ENCODE measurements around the gene LRRC47.
A peak's percentile ranks its signal among the peaks of the same experiment; 100 is the strongest.

LRRC47 gene

DNA sequence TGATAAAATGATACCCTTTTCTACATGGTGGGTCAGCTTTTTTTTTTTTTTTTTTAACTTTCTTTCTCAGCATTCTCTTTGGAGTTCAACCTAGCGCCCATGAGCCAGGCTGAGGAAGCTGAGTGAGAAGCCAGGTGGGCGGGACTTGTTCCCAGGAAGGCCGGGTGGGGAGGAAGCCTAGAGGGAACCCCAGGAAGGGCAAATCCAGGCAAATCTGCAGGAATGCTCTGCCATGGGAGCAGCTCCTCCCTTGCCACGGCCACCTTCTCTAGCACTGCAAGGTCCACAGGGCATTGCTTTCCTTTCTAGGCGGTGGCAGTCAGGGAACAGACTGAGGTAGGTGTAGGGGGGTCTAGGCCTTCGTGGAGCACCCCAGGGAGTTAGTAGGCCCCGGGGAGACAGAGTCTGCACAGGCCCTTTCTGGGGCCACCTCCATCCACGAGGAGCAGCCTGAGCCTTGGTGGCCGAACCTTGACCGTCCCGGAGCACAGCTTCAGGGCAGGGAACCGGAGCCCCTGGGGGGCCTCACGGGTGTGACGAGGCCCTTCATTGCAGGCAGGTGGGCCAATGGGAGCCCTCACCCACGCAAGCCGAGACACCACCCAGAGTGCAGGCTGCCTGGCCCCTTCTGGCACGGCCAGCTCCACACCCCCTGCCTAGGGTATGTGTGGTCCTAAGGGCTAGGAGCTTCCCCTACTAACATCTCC, 62.3 kb downstream of the LRRC47 start:
- no peak for DNase-seq (ENCODE audit: low read depth, low spot score)

DNA sequence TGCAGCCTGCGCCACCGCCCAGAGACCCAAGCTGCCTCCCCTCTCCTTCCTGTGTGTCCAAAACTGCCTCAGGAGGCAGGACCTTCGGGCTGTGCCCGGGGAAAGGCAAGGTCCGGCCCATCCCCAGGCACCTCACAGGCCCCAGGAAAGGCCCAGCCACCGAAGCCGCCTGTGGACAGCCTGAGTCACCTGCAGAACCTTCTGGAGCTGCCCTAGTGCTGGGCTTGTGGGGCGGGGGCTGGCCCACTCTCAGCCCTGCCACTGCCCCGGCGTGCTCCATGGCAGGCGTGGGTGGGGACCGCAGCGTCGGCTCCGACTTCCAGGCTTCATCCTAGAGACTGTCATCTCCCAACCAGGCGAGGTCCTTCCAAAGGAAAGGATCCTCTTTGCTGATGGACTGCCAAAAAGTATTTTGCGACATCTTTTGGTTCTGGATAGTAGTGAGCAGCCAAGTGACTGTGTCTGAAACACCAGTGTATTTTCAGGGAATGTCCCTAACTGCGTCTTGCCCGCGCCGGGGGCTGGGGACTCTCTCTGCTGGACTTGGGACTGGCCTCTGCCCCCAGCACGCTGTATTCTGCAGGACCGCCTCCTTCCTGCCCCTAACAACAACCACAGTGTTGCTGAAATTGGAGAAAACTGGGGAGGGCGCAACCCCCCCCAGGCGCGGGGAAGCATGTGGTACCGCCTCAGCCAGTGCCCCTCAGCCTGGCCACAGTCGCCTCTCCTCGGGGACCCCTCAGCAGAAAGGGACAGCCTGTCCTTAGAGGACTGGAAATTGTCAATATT, 63.0 kb downstream of the LRRC47 start:
- DNase-seq (ENCODE audit: low read depth, low spot score) = no peak

DNA sequence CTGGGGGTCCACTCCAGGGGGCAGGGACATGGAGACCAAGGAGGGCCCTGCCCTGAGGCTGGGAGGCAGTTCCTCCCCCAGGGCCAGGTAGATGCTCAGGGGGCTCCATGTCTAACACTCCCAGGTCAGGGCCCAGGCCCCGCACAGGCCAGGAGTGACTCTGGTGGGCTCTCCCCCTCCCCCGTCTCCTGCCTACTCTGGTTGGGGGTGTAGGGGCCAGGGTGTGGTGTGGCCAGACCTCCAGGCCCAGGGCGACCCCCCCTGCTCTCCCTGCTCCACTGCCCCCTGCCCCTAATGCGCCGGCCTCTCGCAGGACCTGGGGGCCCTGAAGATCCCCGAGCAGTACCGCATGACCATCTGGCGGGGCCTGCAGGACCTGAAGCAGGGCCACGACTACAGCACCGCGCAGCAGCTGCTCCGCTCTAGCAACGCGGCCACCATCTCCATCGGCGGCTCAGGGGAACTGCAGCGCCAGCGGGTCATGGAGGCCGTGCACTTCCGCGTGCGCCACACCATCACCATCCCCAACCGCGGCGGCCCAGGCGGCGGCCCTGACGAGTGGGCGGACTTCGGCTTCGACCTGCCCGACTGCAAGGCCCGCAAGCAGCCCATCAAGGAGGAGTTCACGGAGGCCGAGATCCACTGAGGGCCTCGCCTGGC, 63.7 kb downstream of the LRRC47 start:
- DNase-seq (ENCODE audit: low read depth, low spot score) = peak; percentile 74

DNA sequence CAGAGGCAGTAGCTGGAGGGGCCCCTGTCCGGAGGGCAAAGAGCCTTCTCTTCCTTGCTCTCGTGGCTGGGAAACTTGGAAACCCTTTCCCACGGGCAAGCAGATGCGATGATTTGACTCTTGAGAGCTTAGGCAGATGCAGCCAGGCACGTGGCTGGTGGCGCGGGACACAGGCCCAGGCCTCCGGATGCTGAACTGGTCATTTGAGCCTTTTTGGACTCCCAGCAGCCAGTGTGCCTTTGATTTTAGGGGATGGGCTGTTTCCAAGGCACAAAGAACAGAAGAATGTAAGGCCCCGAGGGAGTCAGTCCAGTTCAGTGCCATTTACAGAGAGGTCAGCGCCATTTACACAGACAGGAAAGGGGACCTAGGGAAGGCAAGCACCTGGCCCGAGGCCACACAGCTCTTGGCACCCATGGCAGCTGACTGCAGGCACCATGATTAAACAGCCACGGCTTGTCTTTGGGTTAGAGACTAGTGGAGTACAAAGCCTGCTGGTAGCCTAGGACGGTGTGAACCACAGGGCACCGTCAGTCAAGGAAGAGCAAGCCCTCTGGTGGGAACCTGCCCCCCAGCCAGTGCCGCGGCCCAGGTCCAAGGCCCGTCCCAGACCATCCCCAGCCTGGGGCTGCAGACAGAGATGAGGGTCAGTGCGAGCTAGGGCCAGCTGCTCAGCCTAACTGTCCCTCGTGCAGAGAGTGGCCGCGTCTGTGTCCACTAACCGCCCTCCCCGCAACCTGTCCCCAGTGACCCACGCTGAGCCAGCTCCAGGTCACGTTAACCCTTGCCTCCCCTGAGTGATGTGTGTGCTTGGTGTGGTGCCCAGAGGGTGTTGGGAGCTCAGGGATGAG, 64.5 kb downstream of the LRRC47 start:
- peak; percentile 51 for DNase-seq (ENCODE audit: low read depth, low spot score)

GRCh38 chr1:3730543-3731247, 65.6 kb downstream of the LRRC47 start:
- DNase-seq (ENCODE audit: low read depth, low spot score) = no peak

DNA sequence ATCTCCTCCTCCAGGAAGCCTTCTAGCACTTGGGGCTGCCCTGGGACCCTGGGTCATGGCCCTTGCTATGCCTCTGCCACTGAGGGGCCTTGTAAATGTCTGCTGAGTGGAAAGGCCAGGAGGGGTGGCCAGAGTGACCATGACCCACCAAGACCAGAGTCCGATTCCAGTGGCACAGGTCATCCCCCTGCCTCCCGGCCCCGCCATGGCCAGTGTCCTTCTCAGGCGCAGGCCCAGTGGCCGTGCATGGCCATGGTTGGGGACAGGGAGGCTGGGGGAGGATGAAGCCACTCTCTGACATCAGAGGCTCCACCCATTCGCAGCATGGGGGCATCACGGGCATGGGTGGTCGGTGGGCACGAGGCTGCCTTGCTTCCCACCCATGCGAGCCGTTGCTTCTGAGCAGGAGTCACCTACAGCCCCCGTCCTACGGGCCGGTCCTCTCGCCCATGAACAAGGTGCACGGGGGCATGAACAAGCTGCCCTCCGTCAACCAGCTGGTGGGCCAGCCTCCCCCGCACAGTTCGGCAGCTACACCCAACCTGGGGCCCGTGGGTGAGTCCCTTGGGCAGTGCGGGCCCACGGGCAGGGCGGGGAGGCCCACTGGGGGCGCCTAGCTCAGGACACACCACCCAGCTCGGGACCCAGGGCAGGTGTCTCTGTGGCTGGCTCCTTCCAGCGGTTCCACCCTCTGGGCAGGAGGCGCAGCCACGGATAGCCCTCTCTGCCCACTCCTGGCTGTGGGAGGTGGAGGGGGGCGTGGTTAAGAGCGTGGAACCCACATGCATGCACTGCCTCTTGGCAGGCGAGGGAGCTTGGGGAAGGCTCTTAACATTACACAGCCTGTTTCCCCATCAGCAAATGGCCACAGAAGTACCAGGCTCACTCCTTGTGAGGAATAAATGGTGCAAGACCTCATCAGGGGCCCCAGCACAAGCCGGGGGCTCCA, 66.4 kb downstream of the LRRC47 start:
- no peak for DNase-seq (ENCODE audit: low read depth, low spot score)
